ENCODE measurements around the gene GAK.

DNA sequence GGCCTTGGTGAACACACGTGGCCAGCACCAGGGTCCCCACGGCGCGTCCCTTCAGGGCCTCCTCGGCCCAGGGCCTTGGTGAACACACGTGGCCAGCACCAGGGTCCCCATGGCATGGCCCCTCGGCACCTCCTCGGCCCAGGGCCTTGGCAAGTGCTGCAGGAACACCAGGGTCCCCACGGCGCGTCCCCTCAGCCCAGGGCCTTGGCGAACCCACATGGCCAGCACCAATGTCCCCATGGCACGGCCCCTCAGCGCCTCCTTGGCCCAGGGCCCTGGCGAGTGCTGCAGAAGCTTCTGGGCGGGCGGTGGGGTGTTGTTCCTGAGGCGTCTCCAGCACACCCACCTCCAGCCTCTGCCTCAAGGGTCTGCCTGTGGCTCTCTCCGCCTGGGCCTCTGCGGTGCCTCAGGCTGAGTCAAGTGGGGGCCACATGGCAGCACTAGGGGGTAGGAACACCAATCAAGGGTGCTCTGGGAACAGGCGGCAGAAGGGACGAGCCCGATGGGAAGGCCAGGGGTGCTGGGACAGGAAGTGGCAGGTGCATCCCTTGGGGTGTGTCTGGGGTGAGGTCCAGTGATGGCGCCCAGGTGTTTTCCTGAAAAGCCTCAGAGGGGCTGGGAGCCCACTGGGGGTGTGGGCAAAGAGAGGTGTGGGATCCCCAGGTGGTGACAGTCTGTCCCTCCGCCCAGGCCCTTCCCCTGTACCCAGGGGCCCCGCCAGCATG is 64.4 kb downstream of the GAK start:
- no peak for TF ChIP-seq POLR2A (IDR thresholded peaks at IDR 0.05)
- TF ChIP-seq, protein P1, sequence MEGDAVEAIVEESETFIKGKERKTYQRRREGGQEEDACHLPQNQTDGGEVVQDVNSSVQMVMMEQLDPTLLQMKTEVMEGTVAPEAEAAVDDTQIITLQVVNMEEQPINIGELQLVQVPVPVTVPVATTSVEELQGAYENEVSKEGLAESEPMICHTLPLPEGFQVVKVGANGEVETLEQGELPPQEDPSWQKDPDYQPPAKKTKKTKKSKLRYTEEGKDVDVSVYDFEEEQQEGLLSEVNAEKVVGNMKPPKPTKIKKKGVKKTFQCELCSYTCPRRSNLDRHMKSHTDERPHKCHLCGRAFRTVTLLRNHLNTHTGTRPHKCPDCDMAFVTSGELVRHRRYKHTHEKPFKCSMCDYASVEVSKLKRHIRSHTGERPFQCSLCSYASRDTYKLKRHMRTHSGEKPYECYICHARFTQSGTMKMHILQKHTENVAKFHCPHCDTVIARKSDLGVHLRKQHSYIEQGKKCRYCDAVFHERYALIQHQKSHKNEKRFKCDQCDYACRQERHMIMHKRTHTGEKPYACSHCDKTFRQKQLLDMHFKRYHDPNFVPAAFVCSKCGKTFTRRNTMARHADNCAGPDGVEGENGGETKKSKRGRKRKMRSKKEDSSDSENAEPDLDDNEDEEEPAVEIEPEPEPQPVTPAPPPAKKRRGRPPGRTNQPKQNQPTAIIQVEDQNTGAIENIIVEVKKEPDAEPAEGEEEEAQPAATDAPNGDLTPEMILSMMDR (IDR thresholded peaks at IDR 0.05 in 8 of 11, conservative IDR thresholded peaks at IDR 0.05 in 3 of 11): no peak

All from spleen (tissue), 7 donors.